HG02588 (cell line): ENCODE results near the gene PMAIP1.
"Not testable (repeated sequence)": the region's sequence is repeated elsewhere in the genome, so short reads cannot be mapped to it uniquely, and the experiment has no call there.

Experiments
- ATAC-seq: cut with Tn5 transposase; IDR thresholded peaks from one replicate; pipeline ENCODE4 v1.9.1; 2021; ENCODE audit warnings: mild to moderate bottlenecking, moderate library complexity; ENCODE audit not compliant: unreplicated experiment

The PMAIP1 gene

GRCh38 chr18:59884351-59884750, 15.4 kb upstream of the PMAIP1 start:
- no peak for ATAC-seq

GRCh38 chr18:59885579-59886163, 14.1 kb upstream of the PMAIP1 start:
- peak; percentile 88 for ATAC-seq

- not testable (repeated sequence) for ATAC-seq
Observed at GRCh38 chr18:59886399-59886798, 13.4 kb upstream of the PMAIP1 start.

GRCh38 chr18:59892123-59892522, 7.7 kb upstream of the PMAIP1 start:
- ATAC-seq, result no peak

- ATAC-seq, result no peak
Observed at GRCh38 chr18:59893971-59894370, 5.8 kb upstream of the PMAIP1 start.

GRCh38 chr18:59897321-59897954, 2.4 kb upstream of the PMAIP1 start:
- ATAC-seq, result no peak

- no peak for ATAC-seq
Observed at GRCh38 chr18:59898093-59898492, 1.7 kb upstream of the PMAIP1 start.

GRCh38 chr18:59898609-59899297, 1.0 kb upstream of the PMAIP1 start:
- no peak for ATAC-seq

GRCh38 chr18:59900222-59901128, 679 bp downstream of the PMAIP1 start:
- peak; percentile 28 for ATAC-seq

- no peak for ATAC-seq
Observed at GRCh38 chr18:59902131-59902992, 2.6 kb downstream of the PMAIP1 start.

GRCh38 chr18:59902993-59903610, 3.3 kb downstream of the PMAIP1 start:
- no peak for ATAC-seq

GRCh38 chr18:59904011-59904601, 4.3 kb downstream of the PMAIP1 start:
- ATAC-seq, result no peak

- ATAC-seq, result no peak
Observed at GRCh38 chr18:59905686-59906091, 5.9 kb downstream of the PMAIP1 start.

- no peak for ATAC-seq
Observed at GRCh38 chr18:59906203-59906602, 6.4 kb downstream of the PMAIP1 start.

- no peak for ATAC-seq
Observed at GRCh38 chr18:59907172-59907571, 7.4 kb downstream of the PMAIP1 start.

GRCh38 chr18:59907660-59908059, 7.9 kb downstream of the PMAIP1 start:
- no peak for ATAC-seq

GRCh38 chr18:59908799-59909198, 9.0 kb downstream of the PMAIP1 start:
- no peak for ATAC-seq

- ATAC-seq, result no peak
Observed at GRCh38 chr18:59909289-59910036, 9.7 kb downstream of the PMAIP1 start.

- no peak for ATAC-seq
Observed at GRCh38 chr18:59910967-59911366, 11.2 kb downstream of the PMAIP1 start.
